Ishikawa (cell line): Measurements from ENCODE around the gene TMEM117.

Experiments
- CEBPB ChIP-seq: IDR thresholded peaks from 2 replicates; pipeline ENCODE4 v1.6.1; 2012
- CREB1 ChIP-seq: IDR thresholded peaks from 2 replicates; pipeline ENCODE4 v1.6.1; 2012; ENCODE audit warnings: low read depth
- EGR1 ChIP-seq: IDR thresholded peaks from 2 replicates; pipeline ENCODE4 v1.6.1; 2012
- EP300 ChIP-seq: IDR thresholded peaks from 2 replicates; pipeline ENCODE4 v1.6.1; 2012; ENCODE audit warnings: borderline replicate concordance
- MAX ChIP-seq: IDR thresholded peaks from 2 replicates; pipeline ENCODE4 v1.6.1; 2012
- RAD21 ChIP-seq: IDR thresholded peaks from 2 replicates; pipeline ENCODE4 v1.6.1; 2012; ENCODE audit warnings: low read depth
- TAF1 ChIP-seq: IDR thresholded peaks from 2 replicates; pipeline ENCODE4 v1.6.1; 2012; ENCODE audit warnings: low read depth, mild to moderate bottlenecking
- TCF12 ChIP-seq: IDR thresholded peaks from 2 replicates; pipeline ENCODE4 v1.6.1; 2012; ENCODE audit warnings: low read depth
- TEAD4 ChIP-seq: IDR thresholded peaks from 2 replicates; pipeline ENCODE4 v1.6.1; 2012
- ZBTB7A ChIP-seq: IDR thresholded peaks from 2 replicates; pipeline ENCODE4 v1.6.1; 2012; ENCODE audit warnings: low read depth

- TF ChIP-seq RAD21 (no peak), EGR1 (no peak), EP300 (no peak), CREB1 (no peak), TAF1 (no peak), ZBTB7A (no peak), CEBPB (no peak), TCF12 (no peak), TEAD4 (no peak), MAX (no peak)
These were observed 47.9 kb downstream of the TMEM117 start for GRCh38 chr12:43883748-43884147.
